MM.1S (cell line): ENCODE data around the gene CTXN1.
A peak's percentile ranks its signal among the peaks of the same experiment; 100 is the strongest.

Source experiments
- DNase-seq: peaks from one replicate; pipeline ENCODE4 v3.0.0-alpha.2; 2015
- H2AFZ ChIP-seq: fragments of 300-600 bp; sonication (generic); 2 replicates; pipeline ENCODE4 v1.6.0; 2016; ENCODE audit warnings: antibody characterized with exemption, low read length
- H3F3A ChIP-seq: fragments of 300-600 bp; sonication (generic); 2 replicates; pipeline ENCODE4 v1.6.1; 2016; ENCODE audit warnings: mild to moderate bottlenecking, antibody characterized with exemption, low read length, moderate library complexity, mixed read lengths; ENCODE audit not compliant: insufficient read depth
- H3K27ac ChIP-seq: fragments of 300-600 bp; sonication (generic); 2 replicates; pipeline ENCODE4 v1.5.1; 2016; ENCODE audit warnings: mild to moderate bottlenecking, low read length
- H3K27me3 ChIP-seq: fragments of 300-600 bp; sonication (generic); replicated peaks from 2 replicates; pipeline ENCODE4 v1.6.0; 2016; ENCODE audit warnings: low read length; ENCODE audit not compliant: insufficient read depth
- H3K36me3 ChIP-seq: fragments of 300-600 bp; sonication (generic); replicated peaks from 2 replicates; pipeline ENCODE4 v1.6.1; 2016; ENCODE audit warnings: mild to moderate bottlenecking, low read length, mixed read lengths; ENCODE audit not compliant: insufficient read depth
- H3K4me1 ChIP-seq: fragments of 300-600 bp; sonication (generic); 2 replicates; pipeline ENCODE4 v1.6.1; 2016; ENCODE audit warnings: low read length, mixed read lengths
- H3K4me2 ChIP-seq: fragments of 300-600 bp; sonication (generic); 2 replicates; pipeline ENCODE4 v1.6.0; 2016; ENCODE audit warnings: low read depth, low read length
- H3K4me3 ChIP-seq: fragments of 300-600 bp; sonication (generic); 2 replicates; pipeline ENCODE4 v1.5.1; 2016; ENCODE audit warnings: low read length, mixed read lengths
- H3K79me2 ChIP-seq: fragments of 300-600 bp; sonication (generic); 2 replicates; pipeline ENCODE4 v1.6.1; 2016; ENCODE audit warnings: mixed run types, low read length, mixed read lengths
- H3K9ac ChIP-seq: fragments of 300-600 bp; sonication (generic); 2 replicates; pipeline ENCODE4 v1.6.1; 2016; ENCODE audit warnings: low read length, mixed read lengths
- H3K9me2 ChIP-seq: fragments of 300-600 bp; sonication (generic); replicated peaks from 2 replicates; pipeline ENCODE4 v1.6.1; 2016; ENCODE audit warnings: mild to moderate bottlenecking, low read length, mixed read lengths; ENCODE audit not compliant: insufficient read depth
- H3K9me3 ChIP-seq: fragments of 300-600 bp; sonication (generic); replicated peaks from 2 replicates; pipeline ENCODE4 v1.6.1; 2016; ENCODE audit warnings: mild to moderate bottlenecking, low read length, mixed read lengths; ENCODE audit not compliant: insufficient read depth
- H4K20me1 ChIP-seq: fragments of 300-600 bp; sonication (generic); 2 replicates; pipeline ENCODE4 v1.6.1; 2016; ENCODE audit warnings: mild to moderate bottlenecking, low read length, moderate library complexity, mixed read lengths; ENCODE audit not compliant: insufficient read depth
- EZH2 ChIP-seq: fragments of 300-600 bp; sonication (generic); optimal IDR thresholded peaks from 2 replicates; pipeline ENCODE3; 2017; ENCODE audit warnings: low read depth, mild to moderate bottlenecking, antibody characterized with exemption, low read length, mixed read lengths
- EZH2phosphoT487 ChIP-seq: fragments of 300-600 bp; sonication (generic); IDR thresholded peaks from 2 replicates; pipeline ENCODE4 v1.6.1; 2018; ENCODE audit warnings: antibody characterized with exemption, low read length
- TF ChIP-seq, protein P1 (sequence below): fragments of 300-600 bp; sonication (generic); IDR thresholded peaks from 2 replicates; pipeline ENCODE4 v1.5.1; 2016; ENCODE audit warnings: antibody characterized with exemption, low read length, mixed read lengths

The CTXN1 gene

GRCh38 chr19:7941895-7942596, 16.1 kb upstream of the CTXN1 start:
- no peak for DNase-seq
- H3K4me2 ChIP-seq = peak overlapping the region; percentile 64; the same call in 1 of the 2 replicates
- no peaks in the 10 kb centered on the region for H3K9me3 ChIP-seq
- H2AFZ ChIP-seq = no peak overlapping the region
- no peaks in the 10 kb centered on the region for H3K27me3 ChIP-seq
- peaks cover 6% of the 10 kb centered on the region for H3K4me1 ChIP-seq
- peaks cover 73% of the 10 kb centered on the region for H3K79me2 ChIP-seq
- H3K27ac ChIP-seq = no peak overlapping the region
- no peaks in the 10 kb centered on the region for H4K20me1 ChIP-seq
- H3K9me2 ChIP-seq = no peaks in the 10 kb centered on the region
- TF ChIP-seq EZH2 = no peak
- H3K36me3 ChIP-seq = peaks cover 4% of the 10 kb centered on the region
- H3K9ac ChIP-seq = peak overlapping the region; percentile 97; the same call in 1 of the 2 replicates
- peak overlapping the region; percentile 88 for H3K4me3 ChIP-seq
- peaks cover 2% of the 10 kb centered on the region; the same call in 1 of the 2 replicates for H3F3A ChIP-seq

DNA sequence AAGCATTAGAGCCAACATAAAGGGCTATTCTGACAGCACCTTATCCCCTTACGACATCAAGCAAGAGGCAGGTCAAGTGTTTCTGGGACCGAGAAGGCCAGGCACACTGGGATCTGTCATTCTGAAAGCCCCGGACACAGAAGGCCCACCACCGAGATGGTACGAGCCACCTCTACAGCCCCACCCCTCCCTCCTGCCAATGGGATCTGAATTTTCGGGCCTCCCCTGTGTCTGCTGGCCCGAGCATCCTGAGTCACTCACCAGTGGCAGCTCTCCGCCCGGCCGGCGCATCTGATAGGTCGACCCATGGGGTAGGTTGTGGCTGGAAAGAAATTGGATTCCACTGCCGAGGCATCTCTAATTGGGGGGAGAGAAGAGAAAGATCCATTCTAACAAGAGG, 14.9 kb upstream of the CTXN1 start:
- no peak for TF ChIP-seq EZH2phosphoT487
- TF ChIP-seq EZH2 = no peak
- TF ChIP-seq, protein P1, sequence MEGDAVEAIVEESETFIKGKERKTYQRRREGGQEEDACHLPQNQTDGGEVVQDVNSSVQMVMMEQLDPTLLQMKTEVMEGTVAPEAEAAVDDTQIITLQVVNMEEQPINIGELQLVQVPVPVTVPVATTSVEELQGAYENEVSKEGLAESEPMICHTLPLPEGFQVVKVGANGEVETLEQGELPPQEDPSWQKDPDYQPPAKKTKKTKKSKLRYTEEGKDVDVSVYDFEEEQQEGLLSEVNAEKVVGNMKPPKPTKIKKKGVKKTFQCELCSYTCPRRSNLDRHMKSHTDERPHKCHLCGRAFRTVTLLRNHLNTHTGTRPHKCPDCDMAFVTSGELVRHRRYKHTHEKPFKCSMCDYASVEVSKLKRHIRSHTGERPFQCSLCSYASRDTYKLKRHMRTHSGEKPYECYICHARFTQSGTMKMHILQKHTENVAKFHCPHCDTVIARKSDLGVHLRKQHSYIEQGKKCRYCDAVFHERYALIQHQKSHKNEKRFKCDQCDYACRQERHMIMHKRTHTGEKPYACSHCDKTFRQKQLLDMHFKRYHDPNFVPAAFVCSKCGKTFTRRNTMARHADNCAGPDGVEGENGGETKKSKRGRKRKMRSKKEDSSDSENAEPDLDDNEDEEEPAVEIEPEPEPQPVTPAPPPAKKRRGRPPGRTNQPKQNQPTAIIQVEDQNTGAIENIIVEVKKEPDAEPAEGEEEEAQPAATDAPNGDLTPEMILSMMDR = no peak
- no peaks in the 10 kb centered on the region for H3K9me3 ChIP-seq
- no peaks in the 10 kb centered on the region for H3K9me2 ChIP-seq
- H3K4me3 ChIP-seq = no peak overlapping the region
- peaks cover 2% of the 10 kb centered on the region; the same call in 1 of the 2 replicates for H3F3A ChIP-seq
- no peak overlapping the region for H3K27ac ChIP-seq
- peaks cover 6% of the 10 kb centered on the region for H3K4me1 ChIP-seq
- H3K27me3 ChIP-seq = no peaks in the 10 kb centered on the region
- peaks cover 5% of the 10 kb centered on the region for H3K36me3 ChIP-seq
- H3K79me2 ChIP-seq = peaks cover 82% of the 10 kb centered on the region
- H3K4me2 ChIP-seq = no peak overlapping the region
- H2AFZ ChIP-seq = no peak overlapping the region
- no peak overlapping the region for H3K9ac ChIP-seq
- no peak for DNase-seq
- no peaks in the 10 kb centered on the region for H4K20me1 ChIP-seq

GRCh38 chr19:7934766-7935165, 8.8 kb upstream of the CTXN1 start:
- no peak overlapping the region for H3K4me2 ChIP-seq
- no peaks in the 10 kb centered on the region for H3K27me3 ChIP-seq
- no peak overlapping the region for H2AFZ ChIP-seq
- H3K4me3 ChIP-seq = no peak overlapping the region
- H3K9me2 ChIP-seq = no peaks in the 10 kb centered on the region
- H3K36me3 ChIP-seq = peaks cover 28% of the 10 kb centered on the region
- H3K4me1 ChIP-seq = no peaks in the 10 kb centered on the region
- TF ChIP-seq EZH2 = no peak
- TF ChIP-seq, protein P1 = no peak
- TF ChIP-seq EZH2phosphoT487 = no peak
- no peaks in the 10 kb centered on the region for H4K20me1 ChIP-seq
- H3F3A ChIP-seq = no peaks in the 10 kb centered on the region
- H3K27ac ChIP-seq = no peak overlapping the region
- peaks cover 40% of the 10 kb centered on the region for H3K79me2 ChIP-seq
- no peak overlapping the region for H3K9ac ChIP-seq
- H3K9me3 ChIP-seq = no peaks in the 10 kb centered on the region
- DNase-seq = no peak
